Stimulated activated CD4-positive, alpha-beta T cell treated with anti-CD3 and anti-CD28 coated beads, Interleukin-15, amount 100 ng/mL, for 1 hour (primary cell): ENCODE measurements around the gene MBD5.

ENCODE experiments used
- DNase-seq, 2 donors: peaks; one replicate each; pipeline ENCODE4 v3.0.0-alpha.2; 2020; ENCODE audit warnings: low read depth in 1 of 2, low spot score in 1 of 2

MBD5 gene

GRCh38 chr2:148218326-148219075, 197.6 kb downstream of the MBD5 start:
- no peak for DNase-seq

DNA sequence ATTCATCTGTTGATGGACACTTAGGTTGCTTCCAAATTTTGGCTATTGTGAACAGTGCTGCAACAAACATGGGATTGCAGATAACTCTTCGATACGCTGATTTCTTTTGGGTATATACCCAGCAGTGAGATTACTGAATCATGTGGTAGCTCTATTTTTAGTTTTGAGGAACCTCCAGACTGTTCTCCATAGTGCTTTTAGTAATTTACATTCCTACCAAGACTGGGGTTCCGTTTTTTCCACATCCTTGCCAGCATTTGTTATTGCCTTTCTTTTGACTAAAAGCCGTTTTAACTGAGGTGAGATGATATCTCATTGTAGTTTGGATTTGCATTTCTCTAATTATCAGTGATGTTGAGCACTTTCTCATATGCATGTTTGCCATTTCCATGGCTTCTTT, 200.3 kb downstream of the MBD5 start:
- no peak for DNase-seq

GRCh38 chr2:148221926-148222325, 201.0 kb downstream of the MBD5 start:
- DNase-seq = no peak

DNA sequence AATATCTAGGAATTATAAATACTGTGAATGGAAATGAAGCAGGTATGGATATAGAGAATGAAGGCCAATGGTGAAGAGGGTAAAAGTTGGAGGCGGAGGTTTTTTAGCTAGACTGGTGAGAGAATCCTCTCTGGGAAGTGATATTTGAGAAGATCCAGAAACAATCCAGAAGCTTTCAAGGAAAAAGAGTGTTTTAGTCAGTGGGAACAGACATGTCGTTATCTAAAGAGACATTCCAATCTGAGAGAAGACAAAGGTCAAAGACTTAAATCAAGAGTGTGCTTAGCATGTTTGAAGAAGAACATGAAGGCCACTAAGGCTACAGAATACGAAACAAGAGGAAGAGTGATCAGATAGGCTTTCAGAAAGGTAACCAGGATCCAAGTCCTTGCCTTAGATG, 211.0 kb downstream of the MBD5 start:
- DNase-seq = no peak

DNA sequence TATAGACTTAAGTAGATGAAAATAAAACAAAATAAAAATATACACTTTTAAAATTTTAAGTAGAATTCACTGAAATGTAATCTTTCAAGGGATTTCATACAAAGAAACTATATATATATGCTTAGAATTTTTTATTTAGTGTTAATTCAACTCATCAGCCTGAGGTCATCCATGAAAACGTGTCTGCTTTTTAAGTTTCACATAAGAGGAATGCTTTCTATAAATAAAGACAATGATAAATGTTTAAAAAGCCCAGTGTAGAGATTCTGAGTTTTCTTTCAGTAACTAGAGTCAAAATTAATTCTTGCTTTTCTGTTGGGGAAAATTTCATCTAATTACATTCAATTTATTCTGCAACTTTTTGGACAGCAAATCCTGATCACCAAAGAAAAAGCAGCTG, 213.3 kb downstream of the MBD5 start:
- DNase-seq = no peak

GRCh38 chr2:148237911-148238310, 217.0 kb downstream of the MBD5 start:
- DNase-seq = no peak

DNA sequence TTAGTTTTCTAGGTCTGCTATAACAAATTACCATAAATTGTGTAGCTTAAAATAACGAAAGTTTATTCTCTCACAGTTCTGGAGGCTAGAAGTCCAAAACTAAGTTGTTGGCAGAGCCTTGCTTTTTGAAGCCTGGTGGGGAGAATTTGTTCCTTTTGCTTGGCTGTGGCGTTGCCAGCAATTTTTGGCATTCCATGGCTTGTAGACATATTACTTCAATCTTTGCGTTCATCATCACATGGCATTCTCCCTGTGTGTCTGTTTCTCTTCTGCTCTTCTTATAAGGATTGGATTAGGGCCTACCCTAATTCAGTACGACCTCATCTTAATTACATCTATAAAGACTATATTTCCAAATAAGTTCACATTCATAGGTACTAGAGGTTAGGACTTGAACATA, 217.7 kb downstream of the MBD5 start:
- no peak for DNase-seq

DNA sequence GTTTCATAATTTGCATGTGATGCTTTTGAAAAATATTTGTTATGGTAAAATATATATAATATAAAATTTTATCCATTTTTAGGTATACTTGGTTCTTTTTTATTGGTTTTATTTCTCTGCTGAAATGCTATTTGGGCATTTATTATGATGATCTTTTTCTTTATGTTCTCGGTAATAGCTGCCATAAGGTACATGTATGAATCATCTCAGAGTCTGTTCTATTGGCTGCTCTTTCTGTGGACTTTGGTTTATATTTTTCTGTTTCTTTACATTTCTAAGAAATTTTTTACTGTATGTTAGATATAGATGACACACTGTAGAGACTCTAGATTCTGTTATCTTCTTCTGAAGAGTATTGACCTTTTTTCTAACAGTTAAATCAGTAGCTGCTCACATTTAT, 219.9 kb downstream of the MBD5 start:
- no peak for DNase-seq

DNA sequence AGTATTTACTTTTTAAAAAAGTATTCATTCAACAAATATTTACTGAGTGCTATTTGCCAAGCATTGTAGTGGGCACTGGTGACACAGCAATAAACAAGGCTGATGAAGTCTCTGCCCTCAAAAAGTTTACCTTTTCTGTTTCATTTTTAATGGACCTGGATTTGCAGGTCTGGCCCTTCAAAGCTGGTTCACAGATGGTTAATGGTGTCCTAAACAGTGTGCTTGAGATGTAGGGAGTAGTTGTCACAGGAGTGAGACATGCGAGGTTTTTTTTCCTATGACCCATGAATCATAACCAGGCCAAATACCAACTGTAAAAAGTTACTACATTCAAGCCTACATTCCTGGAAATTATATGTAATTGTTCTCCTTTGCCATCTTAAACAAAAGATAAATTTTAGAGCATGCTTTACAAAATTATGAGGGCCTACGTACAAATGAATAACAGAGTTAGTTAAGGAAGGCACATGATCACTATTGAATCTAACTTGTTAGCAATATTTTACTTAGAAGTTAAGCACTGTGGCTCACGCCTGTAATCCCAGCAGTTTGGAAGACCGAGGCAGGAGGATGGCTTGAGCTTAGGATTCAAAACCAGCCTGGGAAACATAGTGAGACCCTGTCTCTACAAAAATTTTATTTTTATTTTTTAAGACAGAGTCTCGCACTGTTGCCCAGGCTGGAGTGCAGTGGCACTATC, 223.9 kb downstream of the MBD5 start:
- DNase-seq = no peak

- no peak for DNase-seq
These were observed 231.1 kb downstream of the MBD5 start for GRCh38 chr2:148251993-148252392.

- DNase-seq = no peak
These were observed 231.8 kb downstream of the MBD5 start for GRCh38 chr2:148252646-148253045.

- no peak for DNase-seq
These were observed 232.8 kb downstream of the MBD5 start for GRCh38 chr2:148253685-148254084.

DNA sequence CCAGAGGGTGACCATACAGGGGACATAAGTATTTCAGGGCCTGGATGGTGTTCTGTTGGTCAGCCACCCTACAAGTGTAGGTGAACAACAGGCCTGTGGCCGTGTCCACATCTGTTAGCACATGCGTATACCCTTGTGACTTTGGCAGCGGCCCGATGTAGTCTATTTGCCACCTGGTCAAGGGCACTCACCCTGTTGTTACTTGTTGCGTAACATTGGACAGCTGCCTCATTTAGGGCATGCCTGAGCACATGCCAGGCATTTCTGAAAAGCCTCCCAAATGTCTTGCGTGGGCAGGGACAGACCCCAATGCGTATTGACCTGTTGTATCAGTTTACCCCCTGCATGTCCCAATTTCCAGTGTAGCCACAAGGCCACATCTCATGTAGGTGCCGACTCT, 235.0 kb downstream of the MBD5 start:
- DNase-seq = no peak

GRCh38 chr2:148257276-148257675, 236.4 kb downstream of the MBD5 start:
- DNase-seq = no peak

- DNase-seq = no peak
These were observed 237.2 kb downstream of the MBD5 start for GRCh38 chr2:148258124-148258523.

DNA sequence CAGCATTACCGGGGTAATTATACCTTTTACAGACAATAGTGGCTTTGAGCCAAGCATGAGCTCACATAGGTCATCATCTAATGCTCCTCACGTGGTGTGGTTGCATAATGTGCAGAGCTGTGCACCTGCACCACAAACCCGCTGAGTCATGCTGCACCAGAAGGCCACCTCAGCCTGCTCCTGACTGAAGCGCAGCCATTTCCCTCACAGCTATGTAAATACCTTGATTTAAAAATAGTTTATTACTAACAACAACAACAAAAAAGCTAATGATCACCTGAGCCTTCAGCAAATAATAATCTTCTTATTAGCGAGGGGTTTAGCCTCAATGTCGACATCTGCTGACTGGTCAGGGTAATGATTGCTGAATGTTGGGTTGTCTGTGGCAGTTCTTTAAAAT, 238.8 kb downstream of the MBD5 start:
- DNase-seq = no peak

- no peak for DNase-seq
These were observed 243.0 kb downstream of the MBD5 start for GRCh38 chr2:148263890-148264289.

DNA sequence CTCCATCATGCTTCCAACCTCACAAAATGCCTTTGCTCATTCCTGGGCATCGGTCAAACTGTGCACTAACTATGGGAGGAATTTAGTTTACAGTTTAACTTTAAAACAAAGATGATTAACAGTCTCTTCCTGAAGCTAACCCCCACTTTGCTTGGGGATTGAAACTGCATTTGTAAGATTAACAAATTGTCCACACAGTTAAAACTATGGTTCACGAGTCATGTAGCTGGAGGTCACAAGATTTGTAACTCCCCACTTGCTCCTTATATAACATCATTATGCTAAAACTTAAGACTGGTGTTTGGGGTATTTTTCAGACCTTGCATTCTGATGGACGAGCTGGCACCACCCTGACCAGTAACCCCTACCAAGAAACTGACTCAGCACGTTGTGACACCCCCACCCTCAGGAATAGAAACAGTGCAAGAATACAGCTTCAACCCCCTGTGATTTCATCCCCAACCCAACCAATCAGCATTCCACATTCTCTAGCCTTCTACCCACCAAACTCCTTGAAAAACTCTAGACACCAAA, 252.3 kb downstream of the MBD5 start:
- no peak for DNase-seq

- DNase-seq = no peak
These were observed 258.3 kb downstream of the MBD5 start for GRCh38 chr2:148279216-148279615.

DNA sequence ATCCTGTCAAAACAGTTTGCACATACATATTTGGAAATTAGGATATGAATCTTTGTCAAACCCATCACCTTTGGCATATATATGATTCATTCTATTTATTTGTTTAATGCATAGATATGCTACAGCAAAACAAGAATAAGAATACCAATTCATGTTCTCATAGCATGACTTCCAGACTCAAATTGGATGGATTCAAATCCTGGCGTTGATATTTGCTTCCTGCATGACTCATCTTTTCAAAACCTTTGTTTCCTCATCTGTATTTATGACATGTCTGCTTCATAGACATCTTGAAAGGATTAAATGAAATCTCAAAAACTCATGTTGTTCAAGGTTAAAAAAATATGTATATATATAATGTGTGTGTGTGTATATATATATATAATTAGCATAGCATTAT, 261.3 kb downstream of the MBD5 start:
- no peak for DNase-seq

DNA sequence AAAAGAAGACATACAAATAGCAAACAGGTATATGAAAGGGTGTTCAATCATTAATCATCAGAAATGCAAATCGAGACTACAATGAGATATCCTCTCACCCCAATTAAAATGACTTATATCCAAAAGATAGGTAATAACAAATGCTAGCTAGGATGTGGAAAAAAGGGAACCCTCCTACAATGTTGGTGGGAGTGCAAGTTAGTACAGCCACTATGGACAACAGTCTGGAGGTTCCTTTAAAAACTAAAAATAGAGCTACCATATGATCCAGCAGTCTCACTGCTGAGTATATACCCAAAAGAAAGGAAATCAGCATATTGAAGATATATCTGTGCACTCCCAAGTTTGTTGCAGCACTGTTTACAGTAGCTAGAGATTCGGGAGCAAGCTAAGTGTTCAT, 271.5 kb downstream of the MBD5 start:
- DNase-seq = no peak

GRCh38 chr2:148298196-148298595, 277.3 kb downstream of the MBD5 start:
- DNase-seq = no peak

- no peak for DNase-seq
These were observed 278.7 kb downstream of the MBD5 start for GRCh38 chr2:148299616-148300015.
